Fibroblast of skin of right biceps (primary cell): ENCODE results near the gene COL18A1.

ENCODE experiments used
- DNase-seq: peaks from one replicate; pipeline ENCODE4 v3.0.0-alpha.2; 2013

Gene COL18A1

DNA sequence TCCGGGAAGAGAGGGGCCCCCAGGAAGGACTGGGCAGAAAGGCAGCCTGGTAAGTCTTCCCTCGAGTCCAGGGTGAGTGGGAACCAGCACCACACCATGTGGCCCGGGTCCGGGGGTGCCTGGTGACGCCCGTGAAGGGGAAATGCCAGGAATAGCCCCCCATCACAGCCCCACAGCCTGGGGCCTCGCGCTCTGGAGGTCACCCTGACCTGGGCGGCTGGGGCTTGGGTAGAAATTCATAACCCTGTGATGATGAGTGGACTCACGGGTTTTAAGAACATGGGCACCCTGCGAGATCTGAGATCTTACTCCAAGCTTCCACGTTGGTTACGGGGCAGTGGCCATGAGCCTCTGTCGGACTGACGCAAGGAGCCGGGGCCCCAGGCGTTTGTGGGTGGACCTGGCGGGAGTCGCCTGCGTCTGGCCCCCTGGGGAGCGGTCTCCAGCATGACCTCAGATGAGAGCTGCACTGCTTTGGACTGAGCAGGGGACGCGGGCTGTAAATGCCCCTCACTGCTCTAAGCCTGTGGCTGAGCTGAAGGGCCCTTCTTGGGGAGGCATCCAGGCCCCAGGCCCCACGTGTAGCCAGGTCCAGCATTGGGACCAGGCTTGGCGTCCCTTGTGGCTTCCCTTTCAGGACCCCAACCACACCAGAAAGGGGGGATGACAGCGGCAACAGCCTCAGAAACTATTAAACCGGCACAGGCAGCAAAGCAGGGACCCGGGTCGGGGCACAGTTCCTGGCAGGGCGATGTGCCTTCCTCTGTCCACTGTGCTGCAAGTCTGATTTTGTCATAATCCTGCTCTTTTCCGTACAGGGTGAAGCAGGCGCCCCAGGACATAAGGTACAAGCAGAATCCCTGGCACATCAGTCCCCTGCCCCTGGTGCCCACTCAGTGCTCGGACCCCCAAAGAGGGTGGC, 77.3 kb downstream of the COL18A1 start:
- DNase-seq: no peak

DNA sequence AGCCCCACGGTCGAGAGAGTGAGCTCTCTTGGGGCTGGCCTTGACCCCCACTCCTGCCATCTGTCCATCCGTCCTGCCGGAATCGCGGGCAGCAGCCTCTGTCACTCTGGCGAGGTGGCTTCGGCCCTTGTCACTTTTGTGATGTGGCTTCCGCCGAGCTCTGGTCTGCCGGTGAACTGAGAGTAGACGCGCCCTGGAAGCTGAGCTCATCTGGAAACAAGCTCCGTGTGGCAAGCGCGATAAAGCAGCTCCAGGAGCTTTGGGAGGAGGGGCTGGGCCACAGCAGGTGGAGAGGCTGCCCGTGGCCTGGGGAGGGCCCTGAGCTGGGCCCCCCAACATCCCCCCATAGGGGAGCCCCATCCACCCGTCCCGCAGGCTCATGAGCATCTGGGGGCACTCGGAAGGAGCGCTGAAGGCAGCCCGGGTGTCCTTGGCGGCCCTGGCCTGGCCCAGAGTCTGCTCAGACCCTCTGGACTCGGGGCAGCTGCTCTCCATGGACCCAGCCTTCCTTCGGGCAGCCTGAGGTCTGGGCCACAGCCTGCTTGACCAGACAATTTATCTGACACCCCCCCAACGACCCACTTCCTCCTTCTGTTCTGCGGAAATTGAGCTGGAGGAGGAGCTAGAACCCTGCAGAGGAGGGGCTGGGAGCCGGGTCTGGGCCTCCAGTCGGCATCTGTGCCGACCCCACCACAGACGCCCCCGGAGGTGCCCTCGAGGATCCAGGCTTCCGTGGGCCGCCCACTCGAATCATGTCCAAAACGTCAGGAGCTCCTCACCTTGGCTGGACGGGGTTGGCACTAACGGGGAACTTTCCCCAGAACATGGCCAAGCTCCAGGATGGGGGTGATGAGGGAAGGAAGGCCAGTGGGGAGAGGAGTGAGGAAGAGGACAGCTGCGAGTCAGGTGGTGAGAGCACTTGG, 78.2 kb downstream of the COL18A1 start:
- DNase-seq: no peak

DNA sequence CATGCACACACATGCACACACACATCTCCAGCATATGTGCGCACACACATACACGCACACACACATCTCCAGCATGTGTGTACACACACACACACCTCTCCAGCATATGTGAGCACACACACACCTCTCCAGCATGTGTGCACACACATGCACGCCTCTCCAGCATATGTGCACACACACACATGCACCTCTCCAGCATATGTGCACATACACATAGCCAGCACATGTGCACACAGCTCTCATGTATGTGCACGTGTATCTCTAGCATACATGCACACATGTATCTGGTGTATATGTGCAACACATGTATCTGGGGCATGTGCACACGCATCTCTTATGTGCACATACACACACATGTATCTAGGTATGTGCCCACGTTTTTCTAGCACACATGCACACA, 79.4 kb downstream of the COL18A1 start:
- no peak for DNase-seq

DNA sequence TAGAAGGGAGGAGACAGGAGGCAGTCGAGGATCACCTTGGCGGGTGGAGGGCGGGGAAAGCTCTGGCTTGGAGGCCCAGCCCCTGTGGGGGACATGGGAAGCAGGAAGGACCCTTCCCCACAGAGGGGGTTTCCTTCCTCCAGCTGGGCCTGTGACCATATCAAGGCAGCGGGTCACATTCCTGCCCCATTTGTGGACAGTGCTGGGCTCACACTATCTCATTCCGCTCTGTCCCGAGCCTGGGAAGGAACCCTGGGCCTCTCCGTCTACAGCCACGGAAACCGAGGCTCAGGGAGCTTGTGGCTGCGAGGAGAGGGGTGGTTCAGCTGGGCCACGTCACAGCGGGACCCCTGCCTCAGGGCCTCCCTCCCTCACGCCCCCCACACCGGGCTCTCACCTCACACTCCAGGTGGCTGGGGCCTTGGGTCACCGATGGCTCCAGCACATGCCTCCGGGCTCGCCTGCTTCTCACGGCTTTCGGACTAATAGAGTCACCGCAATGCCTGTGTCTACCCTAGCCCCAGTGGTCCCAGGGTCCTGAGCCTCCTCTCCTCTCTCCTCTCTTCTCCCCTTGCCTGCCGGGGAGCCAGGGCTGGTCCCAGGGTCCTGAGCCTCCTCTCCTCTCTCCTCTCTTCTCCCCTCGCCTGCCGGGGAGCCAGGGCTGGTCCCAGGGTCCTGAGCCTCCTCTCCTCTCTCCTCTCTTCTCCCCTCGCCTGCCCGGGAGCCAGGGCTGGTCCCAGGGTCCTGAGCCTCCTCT, 80.9 kb downstream of the COL18A1 start:
- no peak for DNase-seq

DNA sequence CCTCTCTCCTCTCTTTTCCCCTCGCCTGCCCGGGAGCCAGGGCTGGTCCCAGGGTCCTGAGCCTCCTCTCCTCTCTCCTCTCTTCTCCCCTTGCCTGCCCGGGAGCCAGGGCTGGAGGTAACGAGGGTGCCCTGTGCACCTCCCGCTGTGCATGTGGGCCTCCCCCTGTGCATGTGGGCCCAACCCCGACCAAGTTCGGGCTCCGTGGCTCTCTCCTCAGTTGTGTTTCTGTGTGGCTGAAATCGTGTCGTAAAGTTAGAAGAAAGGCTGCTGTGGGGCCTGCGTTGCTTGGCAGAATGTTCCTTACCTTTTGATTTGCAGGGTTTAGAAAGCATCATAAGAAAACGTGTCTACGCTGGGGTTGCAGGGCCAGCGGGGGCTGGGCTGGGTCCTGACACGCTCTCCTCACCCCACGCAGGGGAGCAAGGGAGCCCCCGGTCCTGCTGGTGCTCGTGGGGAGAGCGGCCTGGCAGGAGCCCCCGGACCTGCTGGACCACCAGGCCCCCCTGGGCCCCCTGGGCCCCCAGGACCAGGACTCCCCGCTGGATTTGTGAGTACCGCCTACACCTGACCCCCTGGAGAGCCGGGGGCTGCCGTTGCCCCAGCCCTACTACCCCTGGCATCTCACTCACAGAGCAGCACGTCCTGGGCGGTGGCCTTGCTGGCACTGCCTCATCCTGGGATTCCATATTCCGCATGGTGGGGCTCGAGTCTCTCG, 81.6 kb downstream of the COL18A1 start:
- no peak for DNase-seq

DNA sequence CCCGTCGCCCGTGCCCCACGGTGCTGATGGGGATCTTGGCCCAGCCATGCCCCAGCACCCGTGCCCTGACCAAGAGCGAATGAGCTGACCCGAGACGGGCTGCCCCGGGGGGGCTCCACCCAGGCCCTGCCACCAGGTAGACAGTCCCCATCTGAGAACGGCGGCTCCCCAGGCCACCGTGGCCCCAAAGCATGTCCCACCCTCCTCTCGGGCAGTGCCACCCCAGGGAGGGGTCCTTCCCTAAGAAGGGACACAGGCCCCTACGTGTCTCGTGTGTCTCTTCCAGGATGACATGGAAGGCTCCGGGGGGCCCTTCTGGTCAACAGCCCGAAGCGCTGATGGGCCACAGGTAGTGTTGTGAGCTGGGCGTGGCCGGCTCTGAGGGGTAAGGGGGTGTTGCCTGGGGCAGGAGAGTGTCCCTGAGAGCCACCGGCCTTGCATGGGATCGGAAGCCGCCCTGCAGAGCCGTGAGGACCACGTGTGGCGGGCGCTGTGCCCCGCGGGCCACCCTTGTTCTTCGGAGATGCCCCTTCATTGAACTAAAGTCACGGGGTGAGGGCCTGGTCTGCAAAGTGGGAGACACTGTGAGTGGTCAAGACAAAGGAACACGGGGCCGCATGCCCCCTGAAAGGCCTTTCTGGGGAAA, 82.3 kb downstream of the COL18A1 start:
- no peak for DNase-seq

DNA sequence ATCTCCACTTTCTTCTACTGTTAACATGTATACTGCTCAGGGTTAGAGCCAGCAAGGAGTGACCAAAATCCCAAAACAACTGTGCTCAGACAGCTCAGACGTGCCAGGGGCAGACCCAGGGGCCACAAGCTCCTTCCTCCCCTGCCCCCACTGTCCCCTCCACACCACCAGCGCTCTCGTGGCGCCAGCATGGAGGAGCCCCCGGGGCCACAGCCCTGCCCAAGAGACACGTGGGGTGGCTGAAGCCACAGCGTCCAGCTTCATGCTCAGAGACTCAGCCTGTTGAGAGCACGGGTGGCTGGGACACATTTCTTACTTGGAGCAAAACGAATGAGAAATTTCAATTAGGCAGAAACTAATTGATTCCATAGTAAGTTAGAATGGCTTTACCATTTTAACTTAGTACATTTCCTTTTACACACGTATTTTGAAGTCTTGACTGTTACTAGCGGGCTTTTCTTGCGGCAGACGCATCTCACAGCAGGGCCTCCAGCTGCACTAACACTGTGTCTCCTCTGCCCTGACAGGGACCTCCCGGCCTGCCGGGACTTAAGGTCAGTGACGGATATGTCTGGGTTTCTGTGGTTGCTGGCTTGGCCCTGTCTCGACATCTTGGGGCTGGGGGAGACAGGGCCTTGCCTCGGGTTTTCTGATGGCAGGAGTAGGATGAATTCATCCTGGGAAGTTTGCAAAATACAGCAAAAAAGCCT, 83.1 kb downstream of the COL18A1 start:
- DNase-seq: no peak

DNA sequence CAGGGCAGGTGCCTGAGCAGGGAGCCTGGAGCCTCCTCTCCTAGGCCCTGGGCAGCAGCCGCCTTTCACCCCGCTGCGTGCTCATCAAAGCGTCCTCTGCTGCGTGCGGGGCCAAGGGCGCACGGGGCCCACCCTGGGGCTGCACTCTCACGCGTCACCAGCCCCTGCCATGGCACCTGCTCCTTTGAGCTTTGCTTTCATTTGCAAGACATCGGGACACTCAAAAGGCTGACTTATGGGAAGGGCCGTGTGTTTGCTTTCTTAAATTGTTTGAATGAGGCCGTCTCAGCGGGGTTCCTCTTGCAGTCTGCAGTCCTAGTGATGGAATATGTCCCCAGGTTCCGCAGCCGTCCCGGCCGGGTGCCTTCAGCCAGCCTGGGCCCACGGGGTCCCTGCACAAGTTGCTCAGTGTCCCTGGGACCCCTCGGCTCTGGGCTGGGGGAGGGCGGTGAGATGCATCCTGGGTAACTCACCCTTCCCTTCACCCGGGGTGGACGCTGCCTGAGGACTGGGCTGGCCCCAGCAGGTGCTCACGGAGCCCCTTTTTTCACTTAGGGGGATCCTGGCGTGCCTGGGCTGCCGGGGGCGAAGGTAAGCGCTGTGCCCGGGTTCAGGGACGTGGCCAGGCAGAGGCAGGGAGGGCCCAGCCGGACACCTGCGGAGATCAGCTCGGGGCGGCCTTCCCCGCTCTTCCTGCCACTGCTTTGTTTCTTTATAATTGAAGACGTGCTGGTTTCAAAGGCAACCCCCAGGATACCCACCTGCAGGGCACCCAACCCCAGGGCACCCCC, 84.2 kb downstream of the COL18A1 start:
- DNase-seq: no peak

DNA sequence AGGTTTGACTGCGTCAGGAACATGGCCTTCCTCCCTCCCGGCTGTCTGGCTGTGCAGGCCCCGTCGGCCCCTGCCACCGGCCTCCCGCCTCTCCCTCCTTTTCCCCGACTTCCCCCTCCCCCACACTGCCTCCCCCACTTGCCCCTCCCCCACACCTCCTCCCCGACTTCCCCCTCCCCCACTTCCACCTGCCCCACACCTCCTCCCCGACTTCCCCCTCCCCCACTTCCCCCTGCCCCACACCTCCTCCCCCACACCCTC, 84.7 kb downstream of the COL18A1 start:
- DNase-seq: no peak

DNA sequence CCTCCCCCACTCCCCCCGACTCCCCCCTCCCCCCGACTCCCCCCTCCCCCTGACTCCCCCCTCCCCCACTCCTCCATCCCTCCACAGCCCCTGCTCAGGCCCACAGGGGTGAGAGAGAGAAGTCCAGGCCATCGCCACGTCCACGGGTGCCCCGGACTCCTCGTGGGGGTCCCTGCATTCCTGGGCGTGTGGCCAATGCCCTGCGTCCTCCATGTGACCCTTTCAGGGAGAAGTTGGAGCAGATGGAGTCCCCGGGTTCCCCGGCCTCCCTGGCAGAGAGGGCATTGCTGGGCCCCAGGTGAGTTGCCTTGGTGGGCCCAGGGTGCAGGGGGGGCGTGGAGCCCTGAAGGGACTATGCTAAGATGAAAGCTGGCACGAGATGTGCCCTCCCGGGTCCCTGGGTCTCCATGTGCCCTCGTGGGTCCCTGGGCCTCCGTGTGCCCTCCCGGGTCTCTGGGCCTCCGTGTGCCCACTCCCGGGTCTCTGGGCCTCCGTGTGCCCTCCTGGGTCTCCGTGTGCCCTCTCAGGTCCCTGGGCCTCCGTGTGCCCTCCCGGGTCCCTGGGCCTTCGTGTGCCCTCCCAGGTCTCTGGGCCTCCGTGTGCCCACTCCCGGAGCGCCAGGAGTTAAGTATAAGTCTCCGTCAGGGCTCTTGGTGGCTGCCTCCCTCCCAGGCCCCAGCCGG, 85.2 kb downstream of the COL18A1 start:
- DNase-seq: no peak

DNA sequence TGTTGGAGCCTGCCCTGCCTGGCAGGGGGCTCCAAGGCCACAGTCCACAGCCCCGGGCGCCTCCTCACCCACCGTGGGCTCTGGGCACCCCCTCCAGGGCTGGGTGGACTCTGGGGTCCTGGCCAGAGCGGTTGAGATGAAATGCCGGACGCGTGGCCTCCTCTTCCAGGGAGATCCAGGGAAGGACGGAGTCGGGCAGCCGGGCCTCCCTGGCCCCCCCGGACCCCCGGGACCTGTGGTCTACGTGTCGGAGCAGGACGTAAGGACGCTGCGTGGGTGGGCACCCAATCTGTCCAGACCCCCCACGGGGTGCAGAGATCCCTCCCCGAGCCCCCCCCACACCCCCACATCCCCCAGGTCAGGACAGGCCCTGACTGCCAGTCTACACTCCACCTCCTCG, 86.1 kb downstream of the COL18A1 start:
- DNase-seq: no peak

DNA sequence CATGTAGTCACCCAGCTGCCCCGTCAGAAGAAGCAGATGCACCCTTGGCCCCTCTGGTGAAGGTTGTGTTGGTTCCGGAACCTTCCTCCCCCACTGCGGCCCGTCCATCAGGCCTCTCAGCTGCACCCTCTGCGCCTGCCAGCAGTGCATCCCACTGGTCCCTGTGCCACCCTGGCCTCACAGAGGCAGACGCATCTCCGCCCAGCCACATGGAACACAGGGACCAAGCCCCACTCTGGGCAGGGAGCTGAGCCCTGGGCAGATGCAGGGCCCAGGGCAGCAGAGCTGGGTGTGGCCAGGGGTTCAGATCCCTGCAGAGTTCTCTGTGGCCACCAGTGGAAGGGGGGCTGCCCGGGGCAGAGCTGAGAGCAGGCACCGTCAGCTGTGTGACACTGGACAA, 86.7 kb downstream of the COL18A1 start:
- DNase-seq: no peak

DNA sequence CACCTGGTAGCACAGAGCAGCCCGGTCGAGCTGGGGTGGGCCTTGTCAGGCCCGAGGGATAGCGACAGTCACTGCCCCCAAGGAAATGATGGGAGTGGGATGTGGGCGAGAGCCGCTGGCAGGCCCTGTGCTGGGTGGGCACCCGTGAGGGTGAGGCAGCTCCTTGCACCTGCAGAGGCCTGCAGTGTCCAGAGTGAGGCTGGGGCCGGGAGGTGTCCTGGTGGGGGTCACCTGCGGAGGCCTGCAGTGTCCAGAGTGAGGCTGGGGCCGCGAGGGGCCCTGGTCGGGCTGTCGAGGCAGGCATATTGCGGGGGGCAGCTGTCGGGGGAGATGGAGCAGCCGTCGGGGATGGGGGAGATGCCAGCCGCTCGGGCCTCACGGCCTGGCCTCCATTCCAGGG, 87.8 kb downstream of the COL18A1 start:
- no peak for DNase-seq

DNA sequence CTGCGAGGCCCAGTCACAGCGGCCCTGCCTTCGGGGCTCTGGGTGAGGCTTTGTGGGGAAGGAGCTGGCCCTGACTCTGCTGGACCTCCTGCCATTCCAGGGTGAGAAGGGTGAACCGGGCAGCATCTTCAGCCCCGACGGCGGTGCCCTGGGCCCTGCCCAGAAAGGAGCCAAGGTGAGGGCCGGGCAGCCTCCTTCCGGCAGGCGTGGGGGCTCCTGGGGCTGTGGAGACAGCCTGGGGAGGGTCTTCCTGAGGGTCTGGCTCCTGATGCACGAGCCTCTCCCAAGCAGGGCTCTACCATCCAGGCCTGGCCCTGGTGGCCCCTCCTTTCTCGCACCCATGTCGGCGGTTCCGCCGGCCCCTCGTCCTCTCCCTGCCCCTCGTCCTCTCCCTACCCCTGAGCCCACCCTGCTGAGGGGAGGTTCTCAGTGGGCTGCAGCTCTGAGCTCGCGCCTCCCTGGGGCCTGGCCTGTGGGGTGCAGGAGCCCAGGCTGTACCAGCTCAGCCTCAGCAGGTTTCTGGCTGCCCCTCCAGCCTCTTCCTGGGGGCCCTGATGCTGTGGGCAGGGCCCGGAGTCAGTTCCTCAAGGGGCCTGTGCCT, 88.5 kb downstream of the COL18A1 start:
- no peak for DNase-seq

DNA sequence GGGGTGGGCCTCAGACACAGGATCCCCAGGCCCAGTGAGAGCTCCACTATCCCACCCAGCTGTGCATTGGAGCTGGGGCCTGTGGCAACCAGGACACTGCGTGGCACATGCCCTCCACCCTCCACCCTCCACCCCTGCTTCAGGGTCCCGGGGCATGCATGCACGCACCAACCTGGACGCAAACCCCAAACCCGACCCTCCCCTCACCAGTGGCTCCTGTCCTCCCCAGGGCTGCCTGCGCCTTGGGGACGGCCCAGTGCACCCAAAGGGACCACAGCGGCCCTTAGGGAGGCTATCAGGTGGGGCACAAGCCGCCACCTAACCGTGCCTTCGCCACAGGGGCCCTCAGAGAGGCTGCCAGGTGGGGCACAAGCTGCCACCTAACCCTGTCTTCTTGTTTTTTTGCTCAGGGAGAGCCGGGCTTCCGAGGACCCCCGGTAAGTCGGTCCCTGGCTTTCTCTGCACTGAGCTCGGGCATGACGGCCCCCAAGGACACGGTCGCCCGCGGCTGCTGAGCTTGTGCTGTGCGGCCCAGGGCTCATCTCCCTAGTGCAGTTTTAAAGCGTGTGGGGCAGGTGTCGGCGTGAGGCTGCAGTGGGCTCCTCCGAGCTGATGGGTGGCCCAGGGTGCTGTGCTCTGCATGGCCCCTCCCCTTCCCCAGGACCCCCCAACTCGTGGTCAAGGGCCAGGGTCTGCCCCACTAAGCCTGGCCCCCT, 89.3 kb downstream of the COL18A1 start:
- no peak for DNase-seq

DNA sequence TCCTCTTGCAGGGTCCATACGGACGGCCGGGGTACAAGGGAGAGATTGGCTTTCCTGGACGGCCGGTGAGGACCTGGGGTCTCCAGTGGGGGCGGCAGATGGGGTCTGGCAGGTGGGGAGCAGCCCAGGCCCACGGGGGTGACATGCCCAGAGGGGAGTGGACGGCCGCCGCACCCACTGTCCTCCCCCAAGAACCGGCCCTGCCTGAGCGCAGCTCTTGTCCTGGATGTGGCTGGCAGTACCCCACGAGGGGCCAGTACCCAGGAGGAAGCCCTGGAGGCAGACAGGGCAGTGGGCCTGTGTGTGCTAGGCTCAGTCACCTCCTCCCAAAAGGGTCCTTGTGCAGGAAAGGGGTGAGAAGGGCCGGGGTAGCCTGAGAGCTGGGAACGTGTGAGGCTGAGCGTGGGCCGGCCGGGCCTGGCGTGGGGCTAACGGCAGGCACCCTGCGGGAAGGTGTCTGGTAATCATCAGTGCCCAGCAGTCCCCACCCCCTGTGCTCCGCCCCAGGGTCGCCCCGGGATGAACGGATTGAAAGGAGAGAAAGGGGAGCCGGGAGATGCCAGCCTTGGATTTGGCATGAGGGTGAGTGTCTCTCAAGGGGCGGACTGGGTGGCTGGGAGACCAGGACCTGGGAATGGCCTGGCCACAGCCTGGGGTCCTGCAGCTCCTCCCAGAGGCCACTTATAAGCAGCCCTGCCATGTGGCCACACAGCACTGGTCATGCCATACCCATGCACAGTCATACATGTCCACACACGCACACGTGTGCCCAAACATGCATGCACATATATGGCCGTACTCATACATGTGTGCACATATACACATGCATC, 90.1 kb downstream of the COL18A1 start:
- DNase-seq: no peak

DNA sequence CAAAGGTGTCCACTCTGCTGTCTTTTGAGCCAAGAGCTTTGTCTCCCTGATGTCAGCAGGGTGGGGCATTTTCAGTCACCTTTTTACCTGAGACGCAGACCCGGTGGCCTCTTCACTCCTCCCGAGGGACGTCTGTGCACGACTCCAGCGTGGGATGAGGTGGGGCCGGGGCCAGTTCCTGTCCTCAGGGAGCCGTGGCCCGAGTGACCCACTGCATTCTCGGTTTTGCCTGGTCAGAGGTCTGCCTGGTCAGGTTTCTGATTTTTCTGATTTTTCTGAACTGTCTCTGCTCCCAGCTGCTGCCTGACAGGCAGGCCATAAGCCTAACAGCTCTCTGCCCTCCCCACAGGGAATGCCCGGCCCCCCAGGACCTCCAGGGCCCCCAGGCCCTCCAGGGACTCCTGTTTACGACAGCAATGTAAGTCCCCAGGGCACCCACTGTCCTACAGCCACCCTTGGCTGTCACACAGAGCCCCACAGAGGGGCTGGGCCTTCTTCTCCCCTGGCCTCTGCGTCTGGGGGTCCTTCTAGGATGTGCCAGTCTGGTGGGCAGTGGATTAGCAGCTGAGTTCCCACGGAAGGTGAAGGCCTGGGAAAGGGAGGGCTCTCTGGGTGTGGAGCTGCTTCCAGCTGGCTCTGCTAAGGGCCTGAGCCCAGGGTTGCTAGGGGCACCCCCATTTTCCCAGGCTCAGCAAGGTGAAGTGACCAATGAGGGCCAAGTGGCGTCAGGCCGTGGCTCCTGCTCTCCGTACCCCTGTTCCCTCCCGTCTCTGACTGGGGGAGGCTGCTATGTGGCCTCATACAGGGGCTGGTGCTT, 91.4 kb downstream of the COL18A1 start:
- DNase-seq: no peak
